ENCODE measurements around the gene GHRH.

GHRH gene

GRCh38 chr20:37261714-37262113 is at the start of gene GHRH:
Gene GHRH, minus strand, starts transcription at chr20:37261814. Its CDS starts 4,925 bp downstream, at chr20:37256889.
- Histone ChIP-seq H3K27me3 (ENCODE audit: control insufficient read depth in 2 of 2, insufficient read depth in 2 of 2, low read length in 2 of 2) (no peaks in the 10 kb centered on the region), H3K27ac (ENCODE audit: low read depth in 2 of 2, low read length in 2 of 2) (no peak within 1 kb of the TSS), H3K4me3 (ENCODE audit: low read length in 2 of 2) (no peak within 1 kb of the TSS), H3K9ac (ENCODE audit: low read depth in 1 of 2, low read length in 2 of 2) (no peak within 1 kb of the TSS), H3K9me3 (ENCODE audit: control insufficient read depth in 2 of 2, low read length in 2 of 2) (no peaks in the 10 kb centered on the region), H3K36me3 (ENCODE audit: control insufficient read depth in 2 of 2, insufficient read depth in 2 of 2, low read length in 2 of 2) (no peaks in the 10 kb centered on the region), H3K4me1 (ENCODE audit: control insufficient read depth in 2 of 2, insufficient read depth in 2 of 2, low read length in 2 of 2) (peaks cover 0 to 4% of the 10 kb centered on the region in 2 donors)

GRCh38 chr20:37310951-37311350 is 49.3 kb upstream of the GHRH start:
- Histone ChIP-seq H3K27ac (ENCODE audit: low read depth in 2 of 2, low read length in 2 of 2) (no peak overlapping the region), H3K36me3 (ENCODE audit: control insufficient read depth in 2 of 2, insufficient read depth in 2 of 2, low read length in 2 of 2) (peaks cover 8 to 20% of the 10 kb centered on the region in 2 donors), H3K4me1 (ENCODE audit: control insufficient read depth in 2 of 2, insufficient read depth in 2 of 2, low read length in 2 of 2) (peaks cover 21 to 40% of the 10 kb centered on the region in 2 donors), H3K27me3 (ENCODE audit: control insufficient read depth in 2 of 2, insufficient read depth in 2 of 2, low read length in 2 of 2) (no peaks in the 10 kb centered on the region), H3K9ac (ENCODE audit: low read depth in 1 of 2, low read length in 2 of 2) (no peak overlapping the region), H3K4me3 (ENCODE audit: low read length in 2 of 2) (no peak overlapping the region), H3K9me3 (ENCODE audit: control insufficient read depth in 2 of 2, low read length in 2 of 2) (no peaks in the 10 kb centered on the region)

- Histone ChIP-seq H3K27me3 (ENCODE audit: control insufficient read depth in 2 of 2, insufficient read depth in 2 of 2, low read length in 2 of 2) (no peaks in the 10 kb centered on the region), H3K9me3 (ENCODE audit: control insufficient read depth in 2 of 2, low read length in 2 of 2) (no peaks in the 10 kb centered on the region), H3K4me3 (ENCODE audit: low read length in 2 of 2) (no peak overlapping the region), H3K9ac (ENCODE audit: low read depth in 1 of 2, low read length in 2 of 2) (no peak overlapping the region), H3K36me3 (ENCODE audit: control insufficient read depth in 2 of 2, insufficient read depth in 2 of 2, low read length in 2 of 2) (peaks cover 7 to 21% of the 10 kb centered on the region in 2 donors), H3K4me1 (ENCODE audit: control insufficient read depth in 2 of 2, insufficient read depth in 2 of 2, low read length in 2 of 2) (peaks cover 13 to 31% of the 10 kb centered on the region in 2 donors), H3K27ac (ENCODE audit: low read depth in 2 of 2, low read length in 2 of 2) (peak overlapping the region; percentile 35 to 44)
Observed at GRCh38 chr20:37309936-37310590, 48.4 kb upstream of the GHRH start.

- Histone ChIP-seq H3K27me3 (ENCODE audit: control insufficient read depth in 2 of 2, insufficient read depth in 2 of 2, low read length in 2 of 2) (no peaks in the 10 kb centered on the region), H3K27ac (ENCODE audit: low read depth in 2 of 2, low read length in 2 of 2) (peak overlapping the region; percentile 68 to 74), H3K36me3 (ENCODE audit: control insufficient read depth in 2 of 2, insufficient read depth in 2 of 2, low read length in 2 of 2) (peaks cover 7 to 24% of the 10 kb centered on the region in 2 donors), H3K9ac (ENCODE audit: low read depth in 1 of 2, low read length in 2 of 2) (no peak overlapping the region), H3K4me1 (ENCODE audit: control insufficient read depth in 2 of 2, insufficient read depth in 2 of 2, low read length in 2 of 2) (peaks cover 13 to 24% of the 10 kb centered on the region in 2 donors), H3K9me3 (ENCODE audit: control insufficient read depth in 2 of 2, low read length in 2 of 2) (no peaks in the 10 kb centered on the region), H3K4me3 (ENCODE audit: low read length in 2 of 2) (no peak overlapping the region)
Observed at GRCh38 chr20:37309290-37309689, 47.7 kb upstream of the GHRH start.

- H3K9me3 ChIP-seq (ENCODE audit: control insufficient read depth in 2 of 2, low read length in 2 of 2): no peaks in the 10 kb centered on the region
- H3K27me3 ChIP-seq (ENCODE audit: control insufficient read depth in 2 of 2, insufficient read depth in 2 of 2, low read length in 2 of 2): no peaks in the 10 kb centered on the region
- H3K4me1 ChIP-seq (ENCODE audit: control insufficient read depth in 2 of 2, insufficient read depth in 2 of 2, low read length in 2 of 2): peaks cover 12 to 21% of the 10 kb centered on the region in 2 donors
- H3K36me3 ChIP-seq (ENCODE audit: control insufficient read depth in 2 of 2, insufficient read depth in 2 of 2, low read length in 2 of 2): peaks cover 7 to 30% of the 10 kb centered on the region in 2 donors
- H3K4me3 ChIP-seq (ENCODE audit: low read length in 2 of 2): no peak overlapping the region
- peak overlapping the region; percentile 68 to 74 for H3K27ac ChIP-seq (ENCODE audit: low read depth in 2 of 2, low read length in 2 of 2)
- H3K9ac ChIP-seq (ENCODE audit: low read depth in 1 of 2, low read length in 2 of 2): peak overlapping the region in 1 of 2 donors; percentile 10
Observed at GRCh38 chr20:37308086-37309050, 46.8 kb upstream of the GHRH start.

GRCh38 chr20:37305839-37306238 is 44.2 kb upstream of the GHRH start:
- no peak overlapping the region for H3K27ac ChIP-seq (ENCODE audit: low read depth in 2 of 2, low read length in 2 of 2)
- H3K27me3 ChIP-seq (ENCODE audit: control insufficient read depth in 2 of 2, insufficient read depth in 2 of 2, low read length in 2 of 2): no peaks in the 10 kb centered on the region
- H3K9ac ChIP-seq (ENCODE audit: low read depth in 1 of 2, low read length in 2 of 2): no peak overlapping the region
- H3K36me3 ChIP-seq (ENCODE audit: control insufficient read depth in 2 of 2, insufficient read depth in 2 of 2, low read length in 2 of 2): peaks cover 19 to 43% of the 10 kb centered on the region in 2 donors
- H3K4me3 ChIP-seq (ENCODE audit: low read length in 2 of 2): no peak overlapping the region
- H3K4me1 ChIP-seq (ENCODE audit: control insufficient read depth in 2 of 2, insufficient read depth in 2 of 2, low read length in 2 of 2): peaks cover 12 to 18% of the 10 kb centered on the region in 2 donors
- no peaks in the 10 kb centered on the region for H3K9me3 ChIP-seq (ENCODE audit: control insufficient read depth in 2 of 2, low read length in 2 of 2)

GRCh38 chr20:37305079-37305478 is 43.5 kb upstream of the GHRH start:
- H3K9me3 ChIP-seq (ENCODE audit: control insufficient read depth in 2 of 2, low read length in 2 of 2): no peaks in the 10 kb centered on the region
- no peak overlapping the region for H3K9ac ChIP-seq (ENCODE audit: low read depth in 1 of 2, low read length in 2 of 2)
- peaks cover 14 to 38% of the 10 kb centered on the region in 2 donors for H3K36me3 ChIP-seq (ENCODE audit: control insufficient read depth in 2 of 2, insufficient read depth in 2 of 2, low read length in 2 of 2)
- H3K27ac ChIP-seq (ENCODE audit: low read depth in 2 of 2, low read length in 2 of 2): no peak overlapping the region
- no peak overlapping the region for H3K4me3 ChIP-seq (ENCODE audit: low read length in 2 of 2)
- no peaks in the 10 kb centered on the region for H3K27me3 ChIP-seq (ENCODE audit: control insufficient read depth in 2 of 2, insufficient read depth in 2 of 2, low read length in 2 of 2)
- H3K4me1 ChIP-seq (ENCODE audit: control insufficient read depth in 2 of 2, insufficient read depth in 2 of 2, low read length in 2 of 2): peaks cover 12 to 18% of the 10 kb centered on the region in 2 donors

- Histone ChIP-seq H3K27me3 (ENCODE audit: control insufficient read depth in 2 of 2, insufficient read depth in 2 of 2, low read length in 2 of 2) (no peaks in the 10 kb centered on the region), H3K4me1 (ENCODE audit: control insufficient read depth in 2 of 2, insufficient read depth in 2 of 2, low read length in 2 of 2) (peaks cover 11 to 12% of the 10 kb centered on the region in 2 donors), H3K9me3 (ENCODE audit: control insufficient read depth in 2 of 2, low read length in 2 of 2) (no peaks in the 10 kb centered on the region), H3K4me3 (ENCODE audit: low read length in 2 of 2) (no peak overlapping the region), H3K36me3 (ENCODE audit: control insufficient read depth in 2 of 2, insufficient read depth in 2 of 2, low read length in 2 of 2) (peaks cover 16 to 39% of the 10 kb centered on the region in 2 donors), H3K9ac (ENCODE audit: low read depth in 1 of 2, low read length in 2 of 2) (no peak overlapping the region), H3K27ac (ENCODE audit: low read depth in 2 of 2, low read length in 2 of 2) (peak overlapping the region in 1 of 2 donors; percentile 52)
Observed at GRCh38 chr20:37303637-37304036, 42.0 kb upstream of the GHRH start.

- H3K27ac ChIP-seq (ENCODE audit: low read depth in 2 of 2, low read length in 2 of 2): peak overlapping the region in 1 of 2 donors; percentile 40
- H3K9ac ChIP-seq (ENCODE audit: low read depth in 1 of 2, low read length in 2 of 2): no peak overlapping the region
- peaks cover 16 to 35% of the 10 kb centered on the region in 2 donors for H3K36me3 ChIP-seq (ENCODE audit: control insufficient read depth in 2 of 2, insufficient read depth in 2 of 2, low read length in 2 of 2)
- H3K9me3 ChIP-seq (ENCODE audit: control insufficient read depth in 2 of 2, low read length in 2 of 2): no peaks in the 10 kb centered on the region
- no peak overlapping the region for H3K4me3 ChIP-seq (ENCODE audit: low read length in 2 of 2)
- no peaks in the 10 kb centered on the region for H3K27me3 ChIP-seq (ENCODE audit: control insufficient read depth in 2 of 2, insufficient read depth in 2 of 2, low read length in 2 of 2)
- peaks cover 5 to 6% of the 10 kb centered on the region in 2 donors for H3K4me1 ChIP-seq (ENCODE audit: control insufficient read depth in 2 of 2, insufficient read depth in 2 of 2, low read length in 2 of 2)
Observed at GRCh38 chr20:37302981-37303380, 41.4 kb upstream of the GHRH start.

- H3K27ac ChIP-seq (ENCODE audit: low read depth in 2 of 2, low read length in 2 of 2): no peak overlapping the region
- peaks cover 4 to 12% of the 10 kb centered on the region in 2 donors for H3K4me1 ChIP-seq (ENCODE audit: control insufficient read depth in 2 of 2, insufficient read depth in 2 of 2, low read length in 2 of 2)
- H3K36me3 ChIP-seq (ENCODE audit: control insufficient read depth in 2 of 2, insufficient read depth in 2 of 2, low read length in 2 of 2): peaks cover 16 to 34% of the 10 kb centered on the region in 2 donors
- H3K9me3 ChIP-seq (ENCODE audit: control insufficient read depth in 2 of 2, low read length in 2 of 2): no peaks in the 10 kb centered on the region
- H3K4me3 ChIP-seq (ENCODE audit: low read length in 2 of 2): no peak overlapping the region
- H3K9ac ChIP-seq (ENCODE audit: low read depth in 1 of 2, low read length in 2 of 2): no peak overlapping the region
- H3K27me3 ChIP-seq (ENCODE audit: control insufficient read depth in 2 of 2, insufficient read depth in 2 of 2, low read length in 2 of 2): no peaks in the 10 kb centered on the region
Observed at GRCh38 chr20:37301558-37301957, 39.9 kb upstream of the GHRH start.
